Parathyroid adenoma (tissue), 2 donors: ENCODE data around the gene SASH1.

ENCODE experiments used
- H2AFZ ChIP-seq: fragments of 300-600 bp; sonication (generic); one replicate; pipeline ENCODE4 v1.7.0; 2017; ENCODE audit warnings: antibody characterized with exemption, mild to moderate bottlenecking
- H3K27ac ChIP-seq: fragments of 300-600 bp; sonication (generic); one replicate; pipeline ENCODE4 v1.7.0; 2017
- H3K27me3 ChIP-seq: fragments of 300-600 bp; sonication (generic); one replicate; pipeline ENCODE4 v1.7.0; 2017; ENCODE audit warnings: low read length; ENCODE audit not compliant: control insufficient read depth, insufficient read depth
- H3K36me3 ChIP-seq: fragments of 300-600 bp; sonication (generic); one replicate; pipeline ENCODE4 v1.7.0; 2017; ENCODE audit warnings: low read length; ENCODE audit not compliant: control insufficient read depth, insufficient read depth
- H3K4me1 ChIP-seq: fragments of 300-600 bp; sonication (generic); one replicate; pipeline ENCODE4 v1.7.0; 2017; ENCODE audit warnings: control low read depth
- H3K4me2 ChIP-seq: fragments of 300-600 bp; sonication (generic); one replicate; pipeline ENCODE4 v1.7.0; 2017; ENCODE audit warnings: low read length
- H3K4me3 ChIP-seq: fragments of 300-600 bp; sonication (generic); one replicate; pipeline ENCODE4 v1.7.0; 2017; ENCODE audit warnings: low read depth, low read length
- H3K79me2 ChIP-seq: fragments of 300-600 bp; sonication (generic); one replicate; pipeline ENCODE4 v1.7.0; 2017; ENCODE audit warnings: control low read depth
- H3K9ac ChIP-seq: fragments of 300-600 bp; sonication (generic); one replicate; pipeline ENCODE4 v1.7.0; 2017; ENCODE audit warnings: mild to moderate bottlenecking
- H3K9me3 ChIP-seq: fragments of 300-600 bp; sonication (generic); one replicate; pipeline ENCODE4 v1.7.0; 2017; ENCODE audit warnings: low read length; ENCODE audit not compliant: control insufficient read depth
- TF ChIP-seq, protein P1 (sequence below): fragments of 300-600 bp; sonication (generic); IDR thresholded peaks from one replicate; pipeline ENCODE4 v1.7.0; 2017; ENCODE audit warnings: antibody characterized with exemption, mild to moderate bottlenecking
- donor health status: primary hyperparathyroidism.

SASH1 gene

DNA sequence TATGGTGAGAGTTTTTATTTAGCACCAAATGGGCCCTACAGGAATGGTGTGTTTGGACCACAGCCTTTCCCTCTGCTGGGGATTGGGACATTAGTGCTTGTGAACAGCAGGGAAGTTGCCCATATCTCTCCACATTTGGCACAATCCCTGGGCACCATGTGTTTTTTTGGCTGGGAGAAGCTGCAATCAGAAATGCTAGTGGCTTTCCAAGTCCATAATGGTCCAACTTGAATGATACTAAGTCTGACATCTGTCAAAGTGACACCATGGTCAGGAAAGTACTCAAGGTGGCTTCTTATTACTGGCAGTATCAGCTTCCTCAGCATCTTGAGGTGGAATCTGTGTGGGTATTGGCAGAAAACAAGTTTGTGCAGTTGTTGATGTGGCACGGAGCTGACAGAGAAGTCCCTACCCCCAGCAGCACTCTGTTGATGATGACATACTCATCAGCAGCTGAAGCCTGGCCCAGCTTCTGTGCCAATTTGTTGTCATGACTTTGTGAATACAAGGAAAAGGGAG is 53.0 kb downstream of the SASH1 start:
- H3K9me3 ChIP-seq = no peaks in the 10 kb centered on the region
- no peak overlapping the region for H3K4me2 ChIP-seq
- no peak overlapping the region for H3K27ac ChIP-seq
- TF ChIP-seq, protein P1, sequence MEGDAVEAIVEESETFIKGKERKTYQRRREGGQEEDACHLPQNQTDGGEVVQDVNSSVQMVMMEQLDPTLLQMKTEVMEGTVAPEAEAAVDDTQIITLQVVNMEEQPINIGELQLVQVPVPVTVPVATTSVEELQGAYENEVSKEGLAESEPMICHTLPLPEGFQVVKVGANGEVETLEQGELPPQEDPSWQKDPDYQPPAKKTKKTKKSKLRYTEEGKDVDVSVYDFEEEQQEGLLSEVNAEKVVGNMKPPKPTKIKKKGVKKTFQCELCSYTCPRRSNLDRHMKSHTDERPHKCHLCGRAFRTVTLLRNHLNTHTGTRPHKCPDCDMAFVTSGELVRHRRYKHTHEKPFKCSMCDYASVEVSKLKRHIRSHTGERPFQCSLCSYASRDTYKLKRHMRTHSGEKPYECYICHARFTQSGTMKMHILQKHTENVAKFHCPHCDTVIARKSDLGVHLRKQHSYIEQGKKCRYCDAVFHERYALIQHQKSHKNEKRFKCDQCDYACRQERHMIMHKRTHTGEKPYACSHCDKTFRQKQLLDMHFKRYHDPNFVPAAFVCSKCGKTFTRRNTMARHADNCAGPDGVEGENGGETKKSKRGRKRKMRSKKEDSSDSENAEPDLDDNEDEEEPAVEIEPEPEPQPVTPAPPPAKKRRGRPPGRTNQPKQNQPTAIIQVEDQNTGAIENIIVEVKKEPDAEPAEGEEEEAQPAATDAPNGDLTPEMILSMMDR = no peak
- H3K27me3 ChIP-seq = no peaks in the 10 kb centered on the region
- no peak overlapping the region for H3K9ac ChIP-seq
- H3K36me3 ChIP-seq = no peaks in the 10 kb centered on the region
- H2AFZ ChIP-seq = no peak overlapping the region
- H3K79me2 ChIP-seq = no peaks in the 10 kb centered on the region
- no peaks in the 10 kb centered on the region for H3K4me1 ChIP-seq
- no peak overlapping the region for H3K4me3 ChIP-seq

DNA sequence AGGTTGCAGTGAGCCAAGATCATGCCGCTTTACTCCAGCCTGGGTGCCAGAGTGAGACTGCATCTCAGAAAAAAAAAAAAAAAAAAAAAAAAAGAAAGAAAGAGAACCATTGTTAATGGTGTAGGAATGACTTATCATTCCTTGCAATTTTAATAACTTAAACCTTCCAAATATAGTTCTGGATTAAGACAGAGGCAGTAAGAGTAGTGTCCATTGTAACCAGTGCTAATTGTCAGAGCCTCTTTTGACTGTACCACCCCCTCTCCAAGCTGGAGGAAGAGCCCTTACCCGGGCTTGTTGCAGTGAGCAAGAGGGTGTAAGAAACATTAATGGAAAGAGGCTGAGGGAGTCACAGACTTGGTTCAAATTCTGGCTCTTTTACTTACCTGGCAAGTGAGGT is 53.8 kb downstream of the SASH1 start:
- H3K27me3 ChIP-seq = no peaks in the 10 kb centered on the region
- no peaks in the 10 kb centered on the region for H3K9me3 ChIP-seq
- no peaks in the 10 kb centered on the region for H3K36me3 ChIP-seq
- TF ChIP-seq, protein P1 = no peak
- H3K4me1 ChIP-seq = no peaks in the 10 kb centered on the region
- no peak overlapping the region for H2AFZ ChIP-seq
- no peak overlapping the region for H3K4me3 ChIP-seq
- no peaks in the 10 kb centered on the region for H3K79me2 ChIP-seq
- no peak overlapping the region for H3K9ac ChIP-seq
- no peak overlapping the region for H3K27ac ChIP-seq
- no peak overlapping the region for H3K4me2 ChIP-seq

DNA sequence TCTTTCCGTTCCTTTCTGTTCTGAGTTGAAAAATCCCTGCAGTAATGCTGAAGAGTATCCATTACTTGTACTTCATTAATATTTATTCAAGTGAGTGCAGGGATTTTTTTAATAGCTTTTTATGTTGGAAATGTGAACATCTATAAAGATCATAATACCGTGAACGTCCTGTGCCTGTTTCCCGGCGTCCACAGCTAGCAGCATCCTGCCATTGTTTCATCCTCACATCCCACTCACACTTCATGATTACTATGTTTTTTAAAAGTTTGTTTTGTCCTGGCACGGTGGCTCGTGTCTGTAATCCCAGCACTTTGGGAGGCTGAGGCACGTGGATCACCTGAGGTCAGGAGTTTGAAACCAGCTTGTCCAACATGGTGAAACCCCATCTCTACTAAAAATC is 54.3 kb downstream of the SASH1 start:
- Histone ChIP-seq H3K9ac (no peak overlapping the region), H3K27ac (no peak overlapping the region), H3K79me2 (no peaks in the 10 kb centered on the region), H3K9me3 (no peaks in the 10 kb centered on the region), H3K4me3 (no peak overlapping the region), H3K4me2 (no peak overlapping the region), H2AFZ (no peak overlapping the region), H3K4me1 (no peaks in the 10 kb centered on the region), H3K36me3 (no peaks in the 10 kb centered on the region), H3K27me3 (no peaks in the 10 kb centered on the region)
- TF ChIP-seq, protein P1 = no peak

DNA sequence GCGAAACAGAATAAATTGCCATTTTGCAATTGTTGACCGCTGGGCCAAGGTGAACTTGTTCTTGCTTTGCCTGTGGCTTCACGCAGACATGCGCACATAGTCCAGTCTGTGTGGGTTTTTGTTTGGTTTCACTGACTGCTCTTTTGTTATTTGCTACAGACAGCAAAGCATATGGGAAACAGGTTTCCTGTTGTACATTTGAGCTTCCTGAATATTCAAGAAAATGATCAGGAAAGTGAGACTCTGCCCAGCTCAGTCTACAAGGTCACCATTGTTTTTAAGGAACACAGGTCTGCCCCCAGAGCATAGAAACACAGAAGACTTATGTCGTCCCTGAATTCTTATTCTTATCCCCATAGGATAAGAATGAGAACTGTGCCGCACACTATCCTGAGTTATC is 55.6 kb downstream of the SASH1 start:
- Histone ChIP-seq H3K79me2 (no peaks in the 10 kb centered on the region), H3K36me3 (no peaks in the 10 kb centered on the region), H3K4me3 (no peak overlapping the region), H3K27ac (peak overlapping the region; percentile 22), H3K4me2 (no peak overlapping the region), H2AFZ (no peak overlapping the region), H3K9me3 (no peaks in the 10 kb centered on the region), H3K4me1 (no peaks in the 10 kb centered on the region), H3K9ac (no peak overlapping the region), H3K27me3 (no peaks in the 10 kb centered on the region)
- TF ChIP-seq, protein P1 = no peak

DNA sequence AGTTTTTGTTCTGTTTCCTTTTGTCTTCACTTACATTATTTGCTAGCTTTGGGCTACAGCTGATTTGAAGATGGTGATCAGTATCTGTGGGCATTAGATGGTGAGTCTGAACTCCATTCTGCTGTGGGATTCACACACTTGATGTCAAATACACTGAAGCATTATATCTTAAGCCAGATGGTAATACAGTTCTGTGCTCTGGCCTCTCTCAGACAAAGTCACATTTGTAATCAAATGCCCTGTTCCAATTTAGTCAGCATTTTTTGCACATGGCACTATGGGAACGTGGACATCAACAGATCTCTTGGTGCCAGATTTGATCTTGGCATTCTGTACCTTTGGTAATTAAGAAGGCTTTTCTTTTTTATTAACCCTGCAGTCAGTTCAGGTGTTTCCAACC is 56.0 kb downstream of the SASH1 start:
- Histone ChIP-seq H2AFZ (no peak overlapping the region), H3K27me3 (no peaks in the 10 kb centered on the region), H3K4me3 (no peak overlapping the region), H3K79me2 (no peaks in the 10 kb centered on the region), H3K9me3 (no peaks in the 10 kb centered on the region), H3K4me1 (no peaks in the 10 kb centered on the region), H3K36me3 (no peaks in the 10 kb centered on the region), H3K27ac (peak overlapping the region; percentile 22), H3K4me2 (no peak overlapping the region), H3K9ac (no peak overlapping the region)
- TF ChIP-seq, protein P1 = no peak
